HG02981 (cell line): ENCODE measurements around the gene TFCP2L1.
"Not testable (repeated sequence)": the region's sequence is repeated elsewhere in the genome, so short reads cannot be mapped to it uniquely, and the experiment has no call there.

Experiments used
- ATAC-seq: cut with Tn5 transposase; IDR thresholded peaks from one replicate; pipeline ENCODE4 v1.9.1; 2021; ENCODE audit warnings: mild to moderate bottlenecking, moderate library complexity; ENCODE audit not compliant: unreplicated experiment

Gene TFCP2L1

DNA sequence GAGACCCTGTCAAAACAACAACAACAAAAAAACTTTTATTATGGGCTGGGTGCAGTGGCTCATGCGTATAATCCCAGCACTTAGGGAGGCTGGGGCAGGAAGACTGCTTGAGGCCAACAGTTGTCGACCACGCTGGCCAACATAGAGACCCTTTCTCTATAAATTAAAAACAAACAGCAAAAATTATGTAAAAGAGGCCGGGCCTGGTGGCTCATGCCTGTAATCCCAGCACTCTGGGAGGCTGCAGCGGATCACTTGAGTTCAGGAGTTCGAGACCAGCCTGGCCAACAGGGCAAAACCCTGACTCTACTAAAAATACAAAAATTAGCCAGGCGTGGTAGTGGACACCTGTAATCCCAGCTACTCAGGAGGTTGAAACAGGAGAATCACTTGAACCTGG is 15.6 kb downstream of the TFCP2L1 start:
- not testable (repeated sequence) for ATAC-seq

GRCh38 chr2:121266543-121267106 is 18.4 kb downstream of the TFCP2L1 start:
- no peak for ATAC-seq

GRCh38 chr2:121263996-121264715 is 20.8 kb downstream of the TFCP2L1 start:
- no peak for ATAC-seq

DNA sequence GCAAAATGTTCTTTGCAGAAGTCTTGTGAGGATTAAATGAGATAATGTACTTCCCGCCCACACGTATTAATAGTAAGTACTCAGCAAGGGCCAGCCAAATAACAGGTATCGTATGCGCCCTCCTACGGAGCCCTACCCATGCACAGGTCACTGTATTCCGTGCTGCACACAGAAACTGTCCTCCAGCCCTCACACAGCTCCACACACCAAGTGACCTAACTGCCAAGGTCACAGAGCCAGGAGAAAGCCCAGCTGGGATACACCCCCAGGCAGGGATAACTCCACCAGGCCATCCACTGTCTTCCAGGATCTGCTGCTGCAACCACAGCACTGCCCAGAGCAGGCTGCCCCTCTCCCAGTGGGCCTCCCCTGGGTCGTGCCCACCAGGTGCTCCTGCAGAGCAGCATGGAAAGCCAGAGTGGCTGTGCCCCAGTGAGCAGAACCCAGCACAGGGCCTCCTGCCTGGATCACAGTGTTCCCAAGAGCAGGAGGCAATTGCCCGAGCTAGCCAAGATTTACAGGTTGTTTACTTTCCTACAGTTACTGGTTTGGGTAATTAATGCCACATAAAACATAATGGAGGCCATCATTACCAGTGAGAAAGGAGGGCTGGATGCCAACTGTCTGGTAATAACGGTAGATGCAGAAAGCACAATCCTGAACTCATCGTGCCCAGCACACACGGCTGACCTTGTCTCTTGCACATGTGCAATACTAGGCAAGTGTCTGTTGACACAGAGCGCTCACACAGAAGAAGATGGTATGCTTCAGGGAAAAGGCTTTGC is 24.4 kb downstream of the TFCP2L1 start:
- no peak for ATAC-seq

DNA sequence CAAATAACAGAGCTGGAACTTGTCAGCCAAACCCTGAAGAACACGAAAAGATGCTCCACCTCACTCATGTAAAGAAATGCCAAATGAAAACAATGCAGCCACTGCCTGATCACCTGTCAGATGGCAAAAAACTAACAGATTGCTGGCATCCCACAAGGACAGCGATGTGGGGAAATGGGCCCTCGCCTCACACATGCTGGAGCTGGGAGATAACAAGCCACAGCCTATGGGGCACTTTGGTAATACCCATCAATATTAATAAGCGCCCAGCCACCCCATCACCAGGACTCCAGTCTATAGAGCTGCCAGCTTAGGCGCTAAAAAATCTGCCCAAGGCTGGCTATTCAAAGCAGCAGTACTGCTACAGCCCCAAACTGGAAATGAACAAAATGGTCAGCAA is 27.0 kb downstream of the TFCP2L1 start:
- ATAC-seq, result no peak

DNA sequence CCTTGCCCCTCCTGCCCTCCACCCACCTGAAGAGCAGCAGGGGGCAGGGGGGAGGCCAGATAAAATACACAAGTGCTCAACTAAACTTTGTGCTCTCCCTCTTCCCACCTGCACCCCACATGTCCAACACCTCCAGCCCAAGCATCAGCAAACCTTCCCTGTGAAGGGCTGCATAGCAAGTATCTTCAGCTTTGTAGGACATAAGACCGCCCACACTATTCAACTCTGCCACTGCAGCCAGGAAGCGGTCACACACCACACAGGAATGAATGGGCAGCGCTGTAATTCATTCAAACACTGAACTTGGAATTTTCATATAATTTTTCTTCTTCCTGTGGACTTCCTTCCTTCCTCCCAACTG is 27.5 kb downstream of the TFCP2L1 start:
- no peak for ATAC-seq

DNA sequence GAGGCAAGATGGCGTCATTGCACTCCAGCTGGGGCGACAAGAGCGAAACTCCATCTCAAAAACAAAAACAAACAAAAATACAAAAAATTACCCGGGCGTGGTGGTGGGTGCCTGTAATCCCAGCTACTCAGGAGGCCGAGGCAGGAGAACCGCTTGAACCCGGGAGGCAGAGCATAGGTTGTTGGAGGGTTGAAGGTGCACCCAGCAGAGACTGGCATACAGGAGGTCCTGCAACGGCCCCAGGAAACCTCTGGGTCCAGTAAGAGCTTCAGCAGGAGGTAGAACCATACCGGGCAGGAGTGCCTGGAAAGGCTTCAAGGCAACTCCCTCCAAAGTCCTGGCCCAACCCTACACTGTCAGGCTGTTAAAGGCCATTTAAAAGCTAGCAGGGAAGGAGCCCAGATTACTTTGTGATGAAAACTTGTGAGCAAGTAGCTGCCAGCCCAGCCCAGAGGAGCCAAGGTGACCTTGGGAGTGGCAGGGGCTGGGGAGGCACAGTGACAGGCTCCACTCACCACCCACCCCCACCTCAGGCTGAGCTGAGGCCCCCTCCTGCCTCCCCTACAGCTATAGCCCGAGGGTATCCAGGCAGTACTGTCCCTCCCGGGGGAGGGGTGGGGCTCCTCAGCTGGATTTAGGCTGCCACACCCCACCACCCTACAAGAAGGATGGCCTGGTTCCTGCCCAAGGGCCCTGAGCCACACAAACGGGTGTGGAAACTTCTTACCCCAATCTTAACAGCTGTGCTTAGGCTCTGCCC is 28.1 kb downstream of the TFCP2L1 start:
- no peak for ATAC-seq

DNA sequence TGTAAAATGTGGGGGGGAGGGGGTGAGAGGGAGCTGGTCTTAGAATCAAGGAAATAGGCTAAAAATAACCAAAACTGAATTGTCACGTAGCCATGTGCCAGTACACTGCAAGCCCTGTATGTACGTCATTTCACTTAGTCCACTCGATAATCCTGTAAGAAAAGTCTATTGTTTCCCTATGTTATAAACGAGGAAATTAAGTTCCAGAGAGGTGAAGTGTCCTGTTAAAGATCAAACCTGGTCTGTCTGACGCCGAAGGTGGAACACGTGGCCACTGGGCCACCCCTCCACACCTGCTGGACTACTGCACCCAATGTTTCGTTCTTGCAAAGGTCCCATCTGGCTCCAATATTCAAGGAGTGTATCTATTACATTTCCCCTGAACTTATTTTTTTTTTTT is 29.6 kb downstream of the TFCP2L1 start:
- no peak for ATAC-seq

- ATAC-seq, result no peak
Measured at GRCh38 chr2:121254748-121255147, 30.3 kb downstream of the TFCP2L1 start.

- ATAC-seq, result no peak
Measured at GRCh38 chr2:121253674-121254240, 31.2 kb downstream of the TFCP2L1 start.

- no peak for ATAC-seq
Measured at GRCh38 chr2:121253021-121253673, 31.9 kb downstream of the TFCP2L1 start.

DNA sequence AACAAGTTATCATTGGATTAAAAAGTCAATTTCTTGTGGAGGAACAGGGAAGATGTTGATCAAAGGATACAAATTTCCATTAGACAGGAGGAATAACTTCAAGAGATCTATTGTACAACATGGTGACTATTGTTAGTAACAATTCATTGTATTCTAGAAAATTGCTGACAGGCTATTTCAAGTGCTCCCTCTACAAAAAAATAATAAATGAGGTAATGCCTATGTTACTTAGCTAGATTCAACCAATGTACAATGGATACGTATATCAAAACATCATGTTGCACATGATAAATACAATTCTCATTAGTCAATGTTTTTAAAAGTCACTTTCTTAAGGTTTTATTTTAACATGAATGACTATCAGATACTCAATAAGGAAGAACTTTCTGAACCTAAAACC is 33.5 kb downstream of the TFCP2L1 start:
- no peak for ATAC-seq

DNA sequence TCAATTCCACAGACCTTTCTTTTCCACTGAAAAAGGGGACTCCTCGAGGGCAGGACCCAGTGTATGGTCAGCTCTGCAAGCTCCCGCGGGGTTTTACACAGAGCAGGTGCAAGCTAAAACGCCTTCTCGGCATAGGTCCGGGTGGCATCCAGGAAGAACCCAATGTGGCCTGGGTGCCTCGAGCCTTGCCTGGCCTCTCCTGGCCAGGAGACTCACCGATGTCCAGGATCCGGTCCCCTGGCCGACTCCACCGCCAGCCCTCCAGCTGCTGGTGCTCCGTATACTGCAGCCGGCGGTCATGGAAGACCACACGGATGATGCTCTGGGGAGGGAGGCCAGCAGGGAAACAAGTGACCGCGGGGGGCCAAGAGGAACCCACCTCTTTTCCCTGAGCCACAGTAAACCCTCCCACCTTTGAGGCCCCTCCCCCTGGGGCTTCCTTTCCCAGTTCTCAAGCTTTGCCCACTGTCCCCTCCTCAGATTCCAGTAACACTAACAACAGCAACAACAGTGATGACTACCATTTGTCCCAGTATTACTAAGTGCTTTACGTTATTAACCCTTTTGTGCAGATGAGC is 36.1 kb downstream of the TFCP2L1 start:
- ATAC-seq, result no peak

DNA sequence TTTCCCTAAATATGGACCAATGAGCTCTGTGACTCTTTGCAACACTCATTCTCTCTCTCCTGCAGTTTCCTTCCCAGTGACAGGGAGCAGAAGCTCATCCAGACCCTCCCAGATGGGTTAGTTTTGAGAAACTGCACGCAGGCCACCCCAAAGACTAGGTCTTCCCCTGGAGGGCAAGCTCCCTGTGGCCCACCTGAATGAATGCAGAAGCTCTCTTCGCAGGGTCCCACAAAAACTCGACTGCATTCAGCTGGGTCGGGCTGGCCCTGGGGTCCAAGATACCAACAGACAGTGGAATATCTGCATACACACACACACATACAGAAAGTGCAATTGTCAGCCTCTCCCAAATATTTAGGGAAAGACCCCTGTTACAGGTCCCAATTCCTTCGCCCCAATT is 37.0 kb downstream of the TFCP2L1 start:
- no peak for ATAC-seq

DNA sequence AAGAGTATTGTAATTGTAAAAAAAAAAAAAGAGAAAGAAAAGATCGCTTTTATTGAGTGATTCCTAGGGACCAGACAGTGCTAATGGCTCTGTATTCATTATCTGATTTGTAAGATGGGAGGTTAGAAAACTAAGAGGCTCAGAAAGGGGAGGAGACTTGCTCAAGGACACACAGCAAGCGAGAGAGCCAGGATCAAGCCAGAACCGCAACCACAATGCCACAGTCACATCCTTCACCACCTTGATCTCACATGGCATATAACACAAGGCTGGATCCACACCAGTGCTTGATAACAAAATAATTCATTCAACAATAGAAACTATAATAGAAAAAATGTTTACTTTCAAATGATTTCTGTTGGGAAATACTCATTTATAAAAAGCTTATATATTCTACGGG is 37.5 kb downstream of the TFCP2L1 start:
- ATAC-seq, result no peak

DNA sequence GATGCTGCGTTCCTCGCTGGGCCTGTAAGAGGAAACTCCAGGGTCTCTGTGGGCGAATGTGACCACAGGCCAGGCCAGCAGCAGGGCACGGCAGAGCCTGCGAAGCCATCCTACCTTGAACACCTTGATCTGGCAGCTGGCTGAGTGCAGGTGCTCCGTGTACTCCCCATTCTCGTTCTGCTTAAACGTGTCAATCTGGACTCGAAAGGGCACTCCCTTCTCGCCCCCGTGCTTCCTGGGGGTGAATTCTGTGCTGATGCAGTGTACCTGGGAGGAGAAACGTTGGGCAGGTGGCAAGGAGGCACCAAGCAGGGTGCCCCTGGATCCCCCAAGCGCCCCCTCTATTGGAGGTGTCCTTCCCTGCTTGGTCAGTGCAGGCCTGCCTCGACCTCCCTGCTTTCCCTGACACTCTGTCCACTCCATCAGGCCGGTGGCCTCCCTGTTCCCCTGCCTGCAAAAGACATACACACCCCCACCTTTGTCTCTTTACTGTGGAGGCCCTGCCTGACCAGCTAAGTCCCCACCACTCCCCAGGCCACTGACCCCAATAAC is 38.2 kb downstream of the TFCP2L1 start:
- ATAC-seq, result no peak

- no peak for ATAC-seq
Measured at GRCh38 chr2:121245913-121246312, 39.1 kb downstream of the TFCP2L1 start.

GRCh38 chr2:121245120-121245820 is 39.7 kb downstream of the TFCP2L1 start:
- ATAC-seq, result no peak

DNA sequence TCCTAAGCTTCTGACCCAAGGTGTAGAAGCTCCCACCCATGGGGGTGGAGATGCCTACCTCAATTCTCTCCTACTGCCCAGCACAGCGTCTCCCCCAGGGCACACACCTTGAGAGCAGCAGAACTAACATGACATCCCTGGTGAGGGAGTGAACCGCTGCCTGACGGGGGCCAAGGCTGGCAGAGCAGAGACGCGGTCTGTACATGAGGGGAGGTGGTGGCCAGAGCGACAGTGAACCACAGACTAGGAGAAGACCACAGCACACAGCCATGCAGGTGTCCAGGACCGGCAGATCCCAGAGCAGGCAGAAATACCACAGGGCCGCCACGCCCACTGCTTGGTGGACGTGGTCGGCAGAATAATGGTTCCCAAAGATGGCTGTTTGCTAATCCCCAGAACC is 40.4 kb downstream of the TFCP2L1 start:
- ATAC-seq, result no peak
